Uterus (tissue), 4 donors: ENCODE measurements around the gene SEC14L1. TPM values are rescaled to one million over a fixed set of nuclear protein-coding genes. Genes with fewer than 3 reads are reported as not detected.

Experiments
- DNase-seq, 2 donors: peaks; one replicate each; pipeline ENCODE4 v3.0.0-alpha.2; 2019 to 2020
- H3K27ac ChIP-seq, 2 donors: fragments of 200-600 bp; sonication (generic); 1 replicate in 1 of 2; 2 replicates in 1 of 2; pipeline ENCODE4 v1.5.1; 2016 to 2018
- H3K27me3 ChIP-seq, 2 donors: fragments of 200-600 bp; sonication (generic); one replicate each; pipeline ENCODE4 v1.5.1; 2018 to 2019; ENCODE audit warnings: control low read depth in 1 of 2
- H3K36me3 ChIP-seq, 2 donors: fragments of 200-600 bp; sonication (generic); one replicate each; pipeline ENCODE4 v1.5.1; 2019; ENCODE audit warnings: control low read depth in 1 of 2
- H3K4me1 ChIP-seq, 2 donors: fragments of 200-600 bp; sonication (generic); one replicate each; pipeline ENCODE4 v1.5.1; 2018 to 2019; ENCODE audit warnings: control low read depth in 1 of 2
- H3K4me3 ChIP-seq, 2 donors: fragments of 200-600 bp; sonication (generic); 1 replicate in 1 of 2; 2 replicates in 1 of 2; pipeline ENCODE4 v1.5.1; 2018 to 2019; ENCODE audit warnings: mild to moderate bottlenecking in 1 of 2
- H3K9me3 ChIP-seq, 2 donors: fragments of 200-600 bp; sonication (generic); one replicate each; pipeline ENCODE4 v1.5.1; 2019; ENCODE audit warnings: control low read depth in 1 of 2
- CTCF ChIP-seq, 4 experiments: fragments of 200-600 bp in 2 of 4; fragments of 450-650 bp in 2 of 4; sonication (generic) in 2 of 4; IDR thresholded peaks; one replicate each; pipeline ENCODE4 v1.5.1; 2016 to 2019; ENCODE audit warnings: antibody characterized with exemption in 4 of 4, mild to moderate bottlenecking in 2 of 4, moderate library complexity in 1 of 4
- POLR2A ChIP-seq, 2 donors: fragments of 450-650 bp; IDR thresholded peaks; one replicate each; pipeline ENCODE4 v1.6.1; 2016; ENCODE audit warnings: antibody characterized with exemption in 2 of 2, mild to moderate bottlenecking in 1 of 2, moderate library complexity in 1 of 2
- intact Hi-C: fragments of 100-400 bp; cut with DNase I; formaldehyde crosslinking; loops from one replicate; pipeline ENCODE4 v1.15.1; 2023; ENCODE audit warnings: low total_unique reads
- total RNA-seq, 4 donors: library from RNA; depleted of rRNA in 3 of 4; stranded (reverse); fragments of >200 nt in 3 of 4; gene quantifications; one replicate each; pipeline versions ENCODE4 v1.1.0 to v1.2.4, GENCODE V29; 2014 to 2023
- donor health status: DM: yes; HTN: yes; CAD: no.

SEC14L1 gene
- total RNA-seq, 4 donors from 2014 or later = 38.2 to 128 (median 42.6) TPM

- H3K4me3 ChIP-seq = no peak overlapping the region
- TF ChIP-seq CTCF (IDR thresholded peaks at IDR 0.05) (no peak), POLR2A (IDR thresholded peaks at IDR 0.05) (no peak)
- no peaks in the 10 kb centered on the region for H3K27me3 ChIP-seq
- H3K27ac ChIP-seq = no peak overlapping the region
- H3K36me3 ChIP-seq = no peaks in the 10 kb centered on the region
- H3K9me3 ChIP-seq = no peaks in the 10 kb centered on the region
- H3K4me1 ChIP-seq = no peaks in the 10 kb centered on the region
- intact Hi-C loops = no loop called here
- no peak for DNase-seq
Measured at GRCh38 chr17:77204536-77204935, 63.8 kb downstream of the SEC14L1 start.

GRCh38 chr17:77205396-77206125, 64.8 kb downstream of the SEC14L1 start:
- H3K4me3 ChIP-seq = no peak overlapping the region
- TF ChIP-seq POLR2A (IDR thresholded peaks at IDR 0.05) (no peak), CTCF (IDR thresholded peaks at IDR 0.05) (no peak)
- H3K27me3 ChIP-seq = no peaks in the 10 kb centered on the region
- no peak overlapping the region for H3K27ac ChIP-seq
- no peaks in the 10 kb centered on the region for H3K9me3 ChIP-seq
- intact Hi-C loops = no loop called here
- no peaks in the 10 kb centered on the region for H3K36me3 ChIP-seq
- no peak for DNase-seq
- no peaks in the 10 kb centered on the region for H3K4me1 ChIP-seq

- H3K27ac ChIP-seq = no peak overlapping the region
- TF ChIP-seq POLR2A (IDR thresholded peaks at IDR 0.05) (no peak), CTCF (IDR thresholded peaks at IDR 0.05) (no peak)
- H3K27me3 ChIP-seq = no peaks in the 10 kb centered on the region
- no peak overlapping the region for H3K4me3 ChIP-seq
- peak in 1 of 2 donors; percentile 9 for DNase-seq
- no peaks in the 10 kb centered on the region for H3K9me3 ChIP-seq
- H3K4me1 ChIP-seq = no peaks in the 10 kb centered on the region
- no peaks in the 10 kb centered on the region for H3K36me3 ChIP-seq
- intact Hi-C loops = no loop called here
Measured at GRCh38 chr17:77206158-77206956, 65.6 kb downstream of the SEC14L1 start.

GRCh38 chr17:77207689-77208216, 67.0 kb downstream of the SEC14L1 start:
- no peaks in the 10 kb centered on the region for H3K9me3 ChIP-seq
- no peak for DNase-seq
- no peak for TF ChIP-seq POLR2A (IDR thresholded peaks at IDR 0.05)
- no peak for TF ChIP-seq CTCF (IDR thresholded peaks at IDR 0.05)
- no peaks in the 10 kb centered on the region for H3K27me3 ChIP-seq
- no peaks in the 10 kb centered on the region for H3K36me3 ChIP-seq
- H3K27ac ChIP-seq = peak overlapping the region in 1 of 2 donors; percentile 62
- no peak overlapping the region for H3K4me3 ChIP-seq
- intact Hi-C loops = no loop called here
- no peaks in the 10 kb centered on the region for H3K4me1 ChIP-seq
